GM18873 (cell line): Measurements from ENCODE around the gene TTC13.
"Not testable (repeated sequence)": the region's sequence is repeated elsewhere in the genome, so short reads cannot be mapped to it uniquely, and the experiment has no call there.

ENCODE experiments used
- ATAC-seq: cut with Tn5 transposase; IDR thresholded peaks from one replicate; pipeline ENCODE4 v1.9.1; 2021; ENCODE audit warnings: mild to moderate bottlenecking, moderate library complexity, moderate number of reproducible peaks; ENCODE audit not compliant: unreplicated experiment, low FRiP score

TTC13 gene, protein sequence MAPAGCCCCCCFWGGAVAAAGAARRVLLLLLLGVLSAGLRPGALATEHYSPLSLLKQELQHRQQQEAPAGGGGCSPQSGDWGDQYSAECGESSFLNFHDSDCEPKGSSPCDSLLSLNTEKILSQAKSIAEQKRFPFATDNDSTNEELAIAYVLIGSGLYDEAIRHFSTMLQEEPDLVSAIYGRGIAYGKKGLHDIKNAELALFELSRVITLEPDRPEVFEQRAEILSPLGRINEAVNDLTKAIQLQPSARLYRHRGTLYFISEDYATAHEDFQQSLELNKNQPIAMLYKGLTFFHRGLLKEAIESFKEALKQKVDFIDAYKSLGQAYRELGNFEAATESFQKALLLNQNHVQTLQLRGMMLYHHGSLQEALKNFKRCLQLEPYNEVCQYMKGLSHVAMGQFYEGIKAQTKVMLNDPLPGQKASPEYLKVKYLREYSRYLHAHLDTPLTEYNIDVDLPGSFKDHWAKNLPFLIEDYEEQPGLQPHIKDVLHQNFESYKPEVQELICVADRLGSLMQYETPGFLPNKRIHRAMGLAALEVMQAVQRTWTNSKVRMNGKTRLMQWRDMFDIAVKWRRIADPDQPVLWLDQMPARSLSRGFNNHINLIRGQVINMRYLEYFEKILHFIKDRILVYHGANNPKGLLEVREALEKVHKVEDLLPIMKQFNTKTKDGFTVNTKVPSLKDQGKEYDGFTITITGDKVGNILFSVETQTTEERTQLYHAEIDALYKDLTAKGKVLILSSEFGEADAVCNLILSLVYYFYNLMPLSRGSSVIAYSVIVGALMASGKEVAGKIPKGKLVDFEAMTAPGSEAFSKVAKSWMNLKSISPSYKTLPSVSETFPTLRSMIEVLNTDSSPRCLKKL

DNA sequence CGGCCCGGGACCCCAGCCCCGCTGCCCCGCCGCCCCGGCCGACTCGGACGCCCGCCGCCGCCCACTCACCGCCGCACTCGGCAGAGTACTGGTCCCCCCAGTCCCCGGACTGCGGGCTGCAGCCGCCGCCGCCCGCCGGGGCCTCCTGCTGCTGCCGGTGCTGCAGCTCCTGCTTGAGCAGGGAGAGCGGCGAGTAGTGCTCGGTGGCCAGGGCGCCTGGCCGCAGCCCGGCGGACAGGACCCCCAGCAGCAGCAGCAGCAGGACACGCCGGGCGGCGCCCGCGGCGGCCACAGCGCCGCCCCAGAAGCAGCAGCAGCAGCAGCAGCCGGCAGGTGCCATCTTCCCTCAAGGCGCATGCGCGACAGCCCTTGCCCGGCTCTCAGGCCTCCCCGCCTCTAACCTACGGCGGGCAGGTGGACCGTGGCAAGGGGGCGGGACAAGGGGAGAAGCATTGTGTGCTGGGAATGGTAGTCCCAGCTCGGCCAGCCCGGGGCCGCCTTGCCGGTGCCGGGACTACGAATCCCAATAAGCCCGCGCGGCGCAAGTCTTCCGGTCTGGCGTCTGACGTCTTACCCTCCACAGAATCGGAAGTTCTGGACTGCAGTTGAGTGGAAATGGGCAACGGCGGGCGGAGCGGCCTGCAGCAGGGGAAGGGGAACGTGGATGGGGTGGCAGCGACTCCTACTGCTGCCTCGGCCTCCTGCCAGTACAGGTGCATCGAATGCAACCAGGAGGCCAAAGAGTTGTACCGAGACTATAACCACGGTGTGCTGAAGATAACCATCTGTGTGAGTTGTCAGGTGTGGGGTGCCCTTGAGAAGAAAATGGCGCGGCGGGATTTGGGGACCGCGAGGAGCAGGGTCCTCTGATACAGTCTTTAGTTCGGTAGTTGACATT, at the start of gene TTC13, which contains the start of gene ARV1:
Gene TTC13 (minus strand): TSS at position 371 of the 898 bp plus-strand sequence. CDS start 31 bp downstream, at position 340.
Gene ARV1 (plus strand): TSS at position 604 of the 898 bp plus-strand sequence. CDS start 12 bp downstream, at position 616.
- peak; percentile 91 for ATAC-seq

- no peak for ATAC-seq
Observed at GRCh38 chr1:231027971-231028370, 49.3 kb upstream of the TTC13 start.

GRCh38 chr1:231027136-231027925, 48.7 kb upstream of the TTC13 start:
- no peak for ATAC-seq

DNA sequence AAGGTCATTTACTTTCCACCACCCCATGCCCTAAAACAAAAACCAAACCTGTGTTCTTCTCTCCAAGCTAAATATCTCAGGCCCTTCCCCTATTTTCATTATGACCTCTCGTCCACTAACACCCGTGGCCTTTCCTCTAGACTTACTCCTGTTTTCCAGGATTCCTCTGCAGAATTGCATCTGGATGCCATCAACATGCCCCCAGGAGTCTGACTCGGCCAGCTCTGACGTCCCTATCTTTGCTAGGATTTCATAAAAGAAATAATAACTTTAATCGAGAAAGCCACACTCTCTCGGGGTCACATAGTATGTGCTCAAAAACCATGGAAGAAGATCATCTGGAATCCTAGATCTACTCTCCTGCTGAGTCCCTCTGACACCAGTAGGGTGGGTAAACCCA, 47.9 kb upstream of the TTC13 start:
- ATAC-seq, result no peak

DNA sequence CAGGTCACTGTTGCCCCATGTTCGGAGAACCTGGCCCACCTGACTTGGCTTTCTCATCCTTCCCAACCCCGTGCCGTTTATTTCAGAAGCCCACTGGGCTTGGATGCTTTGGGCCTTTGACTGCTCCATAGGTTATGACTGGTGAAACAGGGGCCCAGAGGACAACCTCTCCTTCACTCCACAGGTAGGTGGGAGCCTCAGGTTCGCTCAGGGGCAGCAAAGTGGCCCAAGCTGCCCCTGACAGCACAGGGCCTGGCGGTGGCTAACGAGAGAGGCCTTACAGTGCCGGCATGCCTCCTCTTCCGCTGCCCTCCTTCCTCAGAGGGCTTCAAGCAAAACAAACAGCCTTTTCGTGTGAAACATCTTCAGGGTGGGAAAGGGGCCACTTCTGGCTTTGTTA, 44.5 kb upstream of the TTC13 start:
- ATAC-seq, result no peak

- not testable (repeated sequence) for ATAC-seq
Observed at GRCh38 chr1:231022543-231022942, 43.9 kb upstream of the TTC13 start.

GRCh38 chr1:231021540-231022031, 42.9 kb upstream of the TTC13 start:
- ATAC-seq, result no peak

- no peak for ATAC-seq
Observed at GRCh38 chr1:231020816-231021215, 42.2 kb upstream of the TTC13 start.

- no peak for ATAC-seq
Observed at GRCh38 chr1:231020139-231020601, 41.5 kb upstream of the TTC13 start.

GRCh38 chr1:231019711-231020110, 41.0 kb upstream of the TTC13 start:
- no peak for ATAC-seq

GRCh38 chr1:231016966-231017365, 38.3 kb upstream of the TTC13 start:
- no peak for ATAC-seq

- no peak for ATAC-seq
Observed at GRCh38 chr1:231016234-231016633, 37.6 kb upstream of the TTC13 start.

GRCh38 chr1:231013391-231014015, 34.8 kb upstream of the TTC13 start:
- ATAC-seq, result no peak

- ATAC-seq, result no peak
Observed at GRCh38 chr1:231011963-231012362, 33.3 kb upstream of the TTC13 start.

DNA sequence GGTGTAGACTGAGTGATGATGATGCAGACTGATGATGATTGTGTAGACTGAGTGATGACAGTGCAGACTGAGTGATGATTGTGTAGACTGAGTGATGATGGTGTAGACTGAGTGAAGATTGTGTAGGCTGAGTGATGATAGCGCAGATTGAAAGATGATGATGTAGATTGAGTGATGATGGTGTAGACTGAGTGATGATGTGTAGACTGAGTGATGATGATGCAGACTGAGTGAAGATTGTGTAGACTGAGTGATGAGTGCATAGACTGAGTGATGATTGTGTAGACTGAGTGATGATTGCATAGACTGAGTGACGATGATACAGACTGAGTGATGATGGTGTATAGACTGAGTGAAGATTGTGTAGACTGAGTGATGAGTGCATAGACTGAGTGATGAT, 32.7 kb upstream of the TTC13 start:
- no peak for ATAC-seq

- not testable (repeated sequence) for ATAC-seq
Observed at GRCh38 chr1:231007535-231007934, 28.9 kb upstream of the TTC13 start.

DNA sequence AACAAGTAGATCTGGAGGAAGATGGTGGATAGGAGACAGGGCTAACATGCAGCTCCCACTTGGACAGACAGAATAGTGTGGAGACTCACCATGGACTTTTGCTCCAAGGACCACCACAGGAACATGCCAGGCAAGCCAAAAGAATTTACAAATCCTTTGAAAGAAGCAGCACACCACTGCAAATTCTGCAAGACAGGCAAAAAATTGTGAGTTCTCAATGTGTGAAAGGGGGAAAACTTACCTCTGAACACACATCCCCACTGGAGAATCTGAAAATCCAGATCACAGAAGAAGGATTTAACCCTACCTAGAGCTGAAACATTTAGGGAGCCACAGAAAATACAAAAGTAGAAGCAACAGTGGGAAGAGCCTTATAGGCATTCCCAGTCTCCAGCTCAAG, 23.2 kb upstream of the TTC13 start:
- ATAC-seq, result no peak

DNA sequence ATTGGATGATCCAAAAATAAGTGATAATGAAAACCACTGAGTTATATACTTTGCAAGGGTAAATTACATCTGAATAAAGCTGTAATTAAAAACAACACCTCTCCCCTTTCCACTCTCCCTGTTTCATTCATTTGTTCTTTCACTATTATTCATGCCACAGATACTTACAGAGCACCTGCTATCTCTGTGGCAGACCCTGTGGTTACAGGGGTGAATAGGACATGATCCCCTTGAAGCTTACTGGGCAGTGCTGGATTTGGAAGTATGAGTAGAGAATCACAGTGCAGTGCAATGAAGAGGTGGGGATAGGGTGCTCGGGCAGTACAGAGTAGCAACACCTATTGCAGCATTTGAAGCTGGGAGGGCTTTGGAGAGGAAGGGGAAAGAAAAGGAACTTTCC, 22.0 kb upstream of the TTC13 start:
- ATAC-seq, result no peak

DNA sequence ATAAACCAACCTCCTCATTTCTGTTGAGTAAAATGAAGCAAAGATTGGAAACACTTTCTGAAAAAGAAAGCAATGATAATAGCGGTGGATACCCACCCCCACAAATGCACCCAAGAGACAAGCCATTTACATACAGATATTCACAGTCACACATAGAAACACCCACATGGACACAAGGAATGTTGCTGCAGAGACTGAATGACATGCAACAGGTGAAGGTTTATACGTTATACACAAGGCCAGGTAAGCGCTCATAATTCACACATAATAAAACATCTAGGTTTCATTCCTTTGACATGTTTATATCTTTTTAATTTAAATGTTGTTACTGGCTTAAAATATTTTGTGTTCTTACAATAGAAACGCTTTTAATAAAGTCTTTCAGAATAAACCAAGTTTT, 21.5 kb upstream of the TTC13 start:
- ATAC-seq, result no peak
